GM19328 (cell line): ENCODE data around the gene XRCC4.
"Not testable (repeated sequence)": the region's sequence is repeated elsewhere in the genome, so short reads cannot be mapped to it uniquely, and the experiment has no call there.

ENCODE experiments used
- ATAC-seq: cut with Tn5 transposase; IDR thresholded peaks from one replicate; pipeline ENCODE4 v1.9.1; 2021; ENCODE audit warnings: mild to moderate bottlenecking, moderate library complexity; ENCODE audit not compliant: unreplicated experiment

The XRCC4 gene

GRCh38 chr5:83256091-83256780, 178.9 kb downstream of the XRCC4 start:
- ATAC-seq, result no peak

GRCh38 chr5:83257684-83258083, 180.3 kb downstream of the XRCC4 start:
- ATAC-seq, result not testable (repeated sequence)

- ATAC-seq, result no peak
Measured at GRCh38 chr5:83265318-83265717, 188.0 kb downstream of the XRCC4 start.

- no peak for ATAC-seq
Measured at GRCh38 chr5:83270311-83270710, 193.0 kb downstream of the XRCC4 start.

GRCh38 chr5:83277154-83277553, 199.8 kb downstream of the XRCC4 start:
- no peak for ATAC-seq

GRCh38 chr5:83277953-83278352, 200.6 kb downstream of the XRCC4 start:
- ATAC-seq, result no peak

- ATAC-seq, result no peak
Measured at GRCh38 chr5:83281176-83281575, 203.8 kb downstream of the XRCC4 start.

GRCh38 chr5:83281658-83282057, 204.3 kb downstream of the XRCC4 start:
- ATAC-seq, result no peak

- ATAC-seq, result no peak
Measured at GRCh38 chr5:83283761-83284160, 206.4 kb downstream of the XRCC4 start.

GRCh38 chr5:83285661-83286398, 208.5 kb downstream of the XRCC4 start:
- no peak for ATAC-seq

- no peak for ATAC-seq
Measured at GRCh38 chr5:83294246-83294645, 216.9 kb downstream of the XRCC4 start.

- ATAC-seq, result no peak
Measured at GRCh38 chr5:83299353-83299752, 222.0 kb downstream of the XRCC4 start.

GRCh38 chr5:83306572-83307241, 229.4 kb downstream of the XRCC4 start:
- peak; percentile 97 for ATAC-seq

- ATAC-seq, result no peak
Measured at GRCh38 chr5:83312663-83313062, 235.3 kb downstream of the XRCC4 start.

GRCh38 chr5:83313436-83313835, 236.1 kb downstream of the XRCC4 start:
- no peak for ATAC-seq

GRCh38 chr5:83321483-83322055, 244.2 kb downstream of the XRCC4 start:
- ATAC-seq, result no peak

- no peak for ATAC-seq
Measured at GRCh38 chr5:83322273-83322924, 245.1 kb downstream of the XRCC4 start.

GRCh38 chr5:83323557-83324180, 246.3 kb downstream of the XRCC4 start:
- ATAC-seq, result no peak

GRCh38 chr5:83331842-83332241, 254.5 kb downstream of the XRCC4 start:
- ATAC-seq, result no peak

- no peak for ATAC-seq
Measured at GRCh38 chr5:83337453-83338035, 260.2 kb downstream of the XRCC4 start.
